Motor neuron (in vitro differentiated cells): ENCODE data around the gene FSTL4. TPM values are rescaled to one million over a fixed set of nuclear protein-coding genes. Genes with fewer than 3 reads are reported as not detected.
"Not testable (repeated sequence)": the region's sequence is repeated elsewhere in the genome, so short reads cannot be mapped to it uniquely, and the experiment has no call there.

Experiments used
- ATAC-seq, 8 experiments: fragments of 200-7000 bp; cut with Tn5 transposase; replicated peaks in 6 of 8; 2 replicates each; pipeline ENCODE4 v1.8.0; 2021; ENCODE audit warnings: mild to moderate bottlenecking in 8 of 8, moderate library complexity in 8 of 8
- H3K27ac ChIP-seq, 2 donors: fragments of 250-450 bp; sonication (Bioruptor Pico); 2 replicates each; pipeline ENCODE4 v1.9.0; 2021; ENCODE audit warnings: antibody characterized with exemption in 2 of 2, mild to moderate bottlenecking in 2 of 2, moderate library complexity in 1 of 2
- H3K4me1 ChIP-seq, 2 donors: fragments of 250-450 bp; sonication (Bioruptor Pico); replicated peaks in 1 of 2; 2 replicates each; pipeline ENCODE4 v1.6.1; 2021; ENCODE audit warnings: antibody characterized with exemption in 2 of 2, mild to moderate bottlenecking in 2 of 2, moderate library complexity in 1 of 2
- H3K4me3 ChIP-seq, 5 donors: fragments of 250-450 bp; sonication (Bioruptor Pico); 2 replicates each; pipeline ENCODE4 v1.9.0; 2021; ENCODE audit warnings: antibody characterized with exemption in 5 of 5, mild to moderate bottlenecking in 5 of 5, moderate library complexity in 4 of 5
- WGBS, 10 experiments: fragments of 450-650 bp; shearing (Covaris generic); methylation state at CpG; one replicate each; pipeline ENCODE4 v1.0.0; 2022; 5-methylcytosine and 5-hydroxymethylcytosine counted together
- in situ Hi-C, 9 experiments: fragments of 400-800 bp; cut with MboI; loops; one replicate each; pipeline ENCODE4 v1.15.0; 2021; ENCODE audit warnings: low sequenced_read_pairs in 9 of 9, low pct_unique_long_range_greater_than_20kb in 2 of 9; ENCODE audit not compliant: unreplicated experiment in 9 of 9
- total RNA-seq, 8 experiments: library from RNA; unstranded; fragments of 300-600 nt; gene quantifications; 2 replicates each; pipeline versions ENCODE4 v1.2.3 to v1.2.4, GENCODE V29; 2022

Gene FSTL4
- total RNA-seq, 8 experiments from 2014 or later = 0.13 to 5.5 (median 1.9) TPM

DNA sequence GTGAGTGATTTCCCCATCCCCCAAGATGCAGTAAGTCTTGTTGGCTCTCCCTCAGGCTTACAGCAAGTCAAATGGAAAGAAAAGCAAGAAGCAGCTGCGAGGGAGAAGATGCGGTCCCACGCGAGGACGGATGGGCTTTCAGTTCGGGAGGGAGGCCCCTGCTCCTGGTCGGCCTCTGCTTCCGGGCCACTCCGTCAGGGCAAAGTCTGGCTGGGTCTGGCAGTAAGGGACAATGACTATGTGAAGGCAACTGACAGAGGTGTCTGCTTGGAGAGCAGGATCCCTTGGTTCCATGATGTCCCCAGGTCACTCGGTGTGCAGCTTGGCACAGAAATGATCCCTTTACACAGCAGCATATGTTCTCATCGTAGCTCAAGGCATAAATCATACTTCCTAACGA, 413.8 kb downstream of the FSTL4 start:
- no peak overlapping the region for H3K4me3 ChIP-seq
- in situ Hi-C loops = no loop called here
- ATAC-seq = no peak
- H3K4me1 ChIP-seq = peaks cover 14 to 17% of the 10 kb centered on the region in 2 donors
- WGBS, 10 experiments = 61 to 100% (median 80%) methylated on average over 1 to 8 of the region's 12 CpGs; no CpG with 5 or more reads in 5 of the 10 experiments
- no peak overlapping the region for H3K27ac ChIP-seq

DNA sequence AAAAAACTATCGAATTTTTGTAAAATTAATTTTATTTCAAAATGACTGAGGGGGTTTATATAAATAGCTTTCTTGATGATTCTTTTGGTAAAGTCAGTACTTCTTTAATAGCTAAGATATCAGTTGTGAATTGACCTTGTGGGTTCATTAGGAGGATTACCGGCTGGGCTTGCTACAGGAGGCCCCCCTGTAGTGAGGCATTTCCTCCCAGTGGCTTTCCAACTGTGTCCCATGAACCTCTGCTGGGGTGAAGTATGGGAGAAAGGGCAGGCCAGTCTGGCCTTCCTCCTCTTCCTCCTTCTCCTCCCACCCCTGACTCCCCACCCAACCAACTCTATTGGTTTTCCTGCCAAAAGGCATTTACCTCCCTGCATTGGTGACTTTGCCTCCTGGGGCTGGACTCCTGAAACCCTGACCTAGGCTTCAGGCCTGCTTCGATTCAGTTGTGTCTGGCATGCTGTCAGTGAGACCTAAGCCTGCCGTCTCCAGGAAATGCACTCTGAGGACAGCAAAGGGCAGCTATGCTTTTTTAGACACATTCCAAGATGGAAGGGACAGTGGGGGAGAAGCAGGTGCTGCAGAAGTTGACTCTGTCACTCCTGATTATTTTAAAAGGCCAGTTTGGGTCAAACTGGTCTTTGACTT, 415.8 kb downstream of the FSTL4 start:
- H3K4me3 ChIP-seq = no peak overlapping the region
- in situ Hi-C loops = no loop called here
- peaks cover 14 to 17% of the 10 kb centered on the region in 2 donors for H3K4me1 ChIP-seq
- no peak overlapping the region for H3K27ac ChIP-seq
- no peak for ATAC-seq
- 0 to 100% (median 50%) methylated on average over 1 to 2 of the region's 4 CpGs; no CpG with 5 or more reads in 3 of the 10 experiments for WGBS, 10 experiments

DNA sequence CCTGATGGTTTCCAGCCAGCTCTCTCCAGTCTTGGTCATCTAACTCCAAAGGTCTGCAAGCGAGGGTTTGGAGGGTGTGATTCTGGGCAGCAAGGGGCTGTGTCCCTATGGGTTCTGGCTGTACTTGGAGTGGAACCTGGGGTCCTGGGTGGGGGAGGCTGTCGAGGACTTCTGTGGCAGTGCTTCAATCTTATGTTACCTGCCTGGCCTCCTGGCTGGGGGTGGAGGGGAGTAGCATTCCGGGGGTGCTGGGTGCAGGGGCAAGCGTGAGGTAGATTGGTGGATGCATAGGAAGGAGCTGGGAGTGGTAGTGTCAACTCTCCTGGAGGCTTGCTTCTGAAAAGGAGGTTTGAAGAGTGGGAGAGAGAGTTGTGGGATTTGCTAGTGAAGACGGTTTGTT, 417.1 kb downstream of the FSTL4 start:
- Histone ChIP-seq H3K4me3 (no peak overlapping the region), H3K27ac (no peak overlapping the region), H3K4me1 (peaks cover 13 to 14% of the 10 kb centered on the region in 2 donors)
- ATAC-seq = no peak
- in situ Hi-C loops = no loop called here
- WGBS, 10 experiments = 70 to 100% (median 100%) methylated on average over 1 to 2 of the region's 5 CpGs; no CpG with 5 or more reads in 7 of the 10 experiments

GRCh38 chr5:133193794-133194193, 418.5 kb downstream of the FSTL4 start:
- no peak overlapping the region for H3K4me3 ChIP-seq
- H3K27ac ChIP-seq = no peak overlapping the region
- no peaks in the 10 kb centered on the region for H3K4me1 ChIP-seq
- 27 to 100% (median 56%) methylated on average over 1 to 5 of the region's 8 CpGs; no CpG with 5 or more reads in 2 of the 10 experiments for WGBS, 10 experiments
- in situ Hi-C loops = no loop called here
- no peak for ATAC-seq

DNA sequence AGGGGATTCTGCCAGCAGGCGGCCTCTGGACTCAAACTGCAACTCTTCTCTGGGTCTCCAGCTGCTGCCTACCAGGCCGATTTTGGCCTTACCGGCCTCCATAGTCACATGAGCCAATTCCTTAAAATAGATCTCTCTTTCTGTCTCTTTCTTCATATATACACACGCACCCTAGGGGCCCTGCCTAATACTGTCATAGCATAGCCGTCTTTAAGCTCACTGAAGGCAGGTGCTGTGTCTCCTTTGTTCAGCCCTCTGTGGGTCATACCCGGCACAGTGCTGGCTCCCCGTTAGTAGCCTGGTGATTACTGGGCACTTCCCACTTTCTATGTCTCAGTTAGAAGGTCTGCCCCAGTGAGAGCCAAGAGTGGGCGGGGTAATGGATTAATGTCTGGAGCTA, 419.6 kb downstream of the FSTL4 start:
- in situ Hi-C loops = no loop called here
- no peak overlapping the region for H3K4me3 ChIP-seq
- H3K27ac ChIP-seq = no peak overlapping the region
- ATAC-seq = no peak
- WGBS, 10 experiments = 60 to 100% (median 90%) methylated on average over 1 to 6 of the region's 8 CpGs
- H3K4me1 ChIP-seq = no peaks in the 10 kb centered on the region

- WGBS, 10 experiments = 57 to 89% (median 72%) methylated on average over 2 to 4 of the region's 4 CpGs; no CpG with 5 or more reads in 4 of the 10 experiments
- no peak overlapping the region for H3K4me3 ChIP-seq
- H3K4me1 ChIP-seq = no peaks in the 10 kb centered on the region
- in situ Hi-C loops = no loop called here
- ATAC-seq = no peak
- no peak overlapping the region for H3K27ac ChIP-seq
These were observed 422.5 kb downstream of the FSTL4 start for GRCh38 chr5:133189881-133190280.

- Histone ChIP-seq H3K27ac (no peak overlapping the region), H3K4me3 (no peak overlapping the region), H3K4me1 (no peaks in the 10 kb centered on the region)
- in situ Hi-C loops = no loop called here
- ATAC-seq = no peak
These were observed 432.9 kb downstream of the FSTL4 start for GRCh38 chr5:133179405-133179804.

DNA sequence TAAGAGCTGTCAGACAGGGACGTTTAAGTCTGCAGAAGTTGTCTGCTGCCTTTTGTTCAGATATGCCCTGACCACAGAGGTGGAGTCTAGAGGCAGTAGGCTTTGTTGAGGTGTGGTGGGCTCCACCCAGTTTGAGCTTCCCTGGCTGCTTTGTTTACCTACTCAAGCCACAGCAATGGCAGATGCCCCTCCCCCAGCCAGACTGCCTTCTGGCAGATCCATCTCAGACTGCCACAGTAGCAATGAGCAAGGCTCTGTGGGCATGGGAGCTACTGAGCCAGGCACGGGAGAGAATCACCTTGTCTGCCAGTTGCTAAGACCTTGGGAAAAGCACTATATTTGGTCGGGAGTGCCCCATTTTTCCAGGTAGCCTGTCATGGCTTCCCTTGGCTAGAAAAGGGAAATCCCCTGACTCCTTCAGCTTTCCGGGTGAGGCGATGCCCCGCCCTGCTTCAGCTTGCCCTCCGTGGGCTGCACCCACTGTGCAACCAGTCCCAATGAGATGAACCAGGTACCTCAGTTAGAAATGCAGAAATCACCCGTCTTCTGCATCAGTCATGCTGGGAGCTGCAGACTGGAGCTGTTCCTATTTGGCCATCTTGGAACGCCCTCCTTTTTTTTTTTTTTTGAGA, 441.5 kb downstream of the FSTL4 start:
- H3K4me1 ChIP-seq, H3K4me3 ChIP-seq, H3K27ac ChIP-seq, in situ Hi-C loops, ATAC-seq: not testable (repeated sequence)
- 30 to 100% (median 68%) methylated on average over 1 to 6 of the region's 9 CpGs for WGBS, 10 experiments

- WGBS, 10 experiments = 0 to 100% (median 50%) methylated on average over 1 to 2 of the region's 2 CpGs; no CpG with 5 or more reads in 1 of the 10 experiments
- H3K4me3 ChIP-seq = no peak overlapping the region
- ATAC-seq = no peak
- H3K4me1 ChIP-seq = no peaks in the 10 kb centered on the region
- in situ Hi-C loops = no loop called here
- H3K27ac ChIP-seq = no peak overlapping the region
These were observed 447.6 kb downstream of the FSTL4 start for GRCh38 chr5:133164759-133165158.

DNA sequence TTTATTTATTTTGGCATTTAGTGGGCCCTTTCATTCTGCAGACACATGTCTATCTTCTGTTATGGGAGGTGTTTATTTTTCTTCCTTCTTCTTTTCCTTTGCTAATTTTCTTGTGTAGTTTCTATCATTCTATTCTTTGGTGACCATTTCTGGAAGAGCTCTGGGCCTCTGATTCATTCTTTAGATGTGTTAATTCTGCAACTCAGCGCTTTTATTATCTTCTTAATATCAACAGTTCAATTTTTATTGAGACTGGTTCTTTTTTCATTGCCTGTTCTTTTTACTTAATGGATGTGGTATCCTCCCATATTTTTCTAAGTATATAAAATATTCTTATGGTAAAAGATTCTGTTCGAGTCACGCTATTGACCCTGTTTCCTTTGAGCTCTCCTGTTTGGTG, 448.5 kb downstream of the FSTL4 start:
- Histone ChIP-seq H3K27ac (no peak overlapping the region), H3K4me3 (no peak overlapping the region), H3K4me1 (no peaks in the 10 kb centered on the region)
- in situ Hi-C loops = no loop called here
- no peak for ATAC-seq
- WGBS, 10 experiments = 55 to 94% (median 82%) methylated on average over 2 to 3 of the region's 3 CpGs; no CpG with 5 or more reads in 2 of the 10 experiments

- Histone ChIP-seq H3K4me1 (no peaks in the 10 kb centered on the region), H3K27ac (no peak overlapping the region), H3K4me3 (no peak overlapping the region)
- no peak for ATAC-seq
- in situ Hi-C loops = no loop called here
- 0 to 83% (median 57%) methylated on average over 1 of the region's 1 CpG; no CpG with 5 or more reads in 5 of the 10 experiments for WGBS, 10 experiments
These were observed 452.8 kb downstream of the FSTL4 start for GRCh38 chr5:133159543-133159942.

DNA sequence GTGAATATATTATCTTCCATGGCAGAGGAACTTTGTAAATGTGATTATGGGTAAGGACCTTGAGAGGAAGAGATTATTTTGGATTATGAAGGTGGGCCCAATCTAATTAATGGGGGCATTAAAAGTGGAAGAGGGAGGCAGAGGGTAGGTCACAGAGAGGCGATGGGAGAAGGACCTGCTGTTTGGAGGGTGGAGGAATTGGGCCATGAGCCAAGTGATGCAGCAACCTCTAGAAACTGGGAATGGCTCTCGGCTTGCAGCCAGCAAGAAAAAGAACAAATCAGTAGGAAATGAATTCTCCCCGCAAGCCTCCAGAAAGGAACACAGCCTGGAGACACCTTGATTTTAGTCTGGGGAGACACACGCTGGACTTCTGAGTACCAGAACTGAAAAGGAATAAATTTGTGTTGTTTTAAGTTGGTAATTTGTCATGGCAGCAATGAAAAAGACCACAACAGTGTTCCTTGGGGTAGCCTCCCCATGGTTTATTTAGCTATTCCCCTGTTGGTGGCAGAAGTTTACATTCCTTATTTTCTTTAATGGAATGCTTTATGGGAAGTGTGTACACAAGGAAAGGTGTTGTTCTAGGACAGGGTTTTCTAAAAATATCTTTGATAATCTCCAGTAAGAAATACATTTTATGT, 456.9 kb downstream of the FSTL4 start:
- ATAC-seq = peak in 1 of 8 experiments; percentile 53
- H3K4me3 ChIP-seq = no peak overlapping the region
- H3K4me1 ChIP-seq = peaks cover under 1 to 6% of the 10 kb centered on the region in 2 donors
- WGBS, 10 experiments = 0 to 100% (median 60%) methylated on average over 1 to 4 of the region's 4 CpGs; no CpG with 5 or more reads in 1 of the 10 experiments
- no peak overlapping the region for H3K27ac ChIP-seq
- in situ Hi-C loops = no loop called here

DNA sequence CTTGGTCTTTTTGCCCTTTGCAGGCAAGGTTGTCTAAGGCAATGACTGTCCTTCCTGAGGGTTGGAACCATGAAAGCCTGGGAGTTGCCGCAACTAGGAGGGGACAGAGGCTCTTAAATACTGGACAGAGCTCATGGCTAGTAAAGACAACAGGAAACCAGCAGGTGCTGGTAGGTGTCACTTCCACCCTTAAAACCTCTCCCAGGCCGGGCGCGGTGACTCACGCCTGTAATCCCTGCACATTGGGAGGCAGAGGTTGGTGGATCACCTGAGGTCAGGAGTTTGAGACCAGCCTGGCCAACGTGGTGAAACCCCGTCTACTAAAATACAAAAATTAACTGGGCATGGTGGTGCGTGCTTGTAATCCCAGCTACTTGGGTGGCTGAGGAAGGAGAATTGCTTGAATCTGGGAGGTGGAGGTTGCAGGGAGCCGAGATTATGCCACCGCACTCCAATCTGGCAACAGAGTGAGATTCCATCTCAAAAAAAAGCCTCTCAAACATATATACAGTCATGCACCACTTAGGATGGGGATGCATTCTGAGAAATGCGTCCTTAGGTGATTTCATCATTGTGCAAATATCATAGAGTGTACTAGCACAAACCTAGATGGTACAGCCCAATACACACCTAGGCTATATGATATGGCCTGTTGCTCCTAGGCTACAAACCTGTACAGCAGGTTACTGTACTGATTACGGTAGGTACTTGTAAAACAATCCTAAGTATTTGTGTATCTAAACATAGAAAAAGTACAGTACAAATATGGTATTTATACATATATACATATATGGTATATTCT, 457.9 kb downstream of the FSTL4 start:
- peaks cover 6 to 16% of the 10 kb centered on the region in 2 donors for H3K4me1 ChIP-seq
- H3K27ac ChIP-seq = no peak overlapping the region
- H3K4me3 ChIP-seq = no peak overlapping the region
- in situ Hi-C loops = no loop called here
- WGBS, 10 experiments = 75 to 100% (median 89%) methylated on average over 1 to 9 of the region's 12 CpGs; no CpG with 5 or more reads in 3 of the 10 experiments
- ATAC-seq = peak in 1 of 8 experiments; percentile 64
